Activated CD8-positive, alpha-beta memory T cell treated with anti-CD3 and anti-CD28 coated beads for 24 hours (primary cell): Measurements from ENCODE around the gene ASXL2.

Source experiments
- DNase-seq: peaks from one replicate; pipeline ENCODE4 v3.0.0-alpha.2; 2020

ASXL2 gene

GRCh38 chr2:25684577-25685473 is 193.5 kb downstream of the ASXL2 start:
- DNase-seq, result no peak
